ENCODE measurements around the gene RNF144B. TPM values are rescaled to one million over a fixed set of nuclear protein-coding genes. Genes with fewer than 3 reads are reported as not detected.

The RNF144B gene
- total RNA-seq, 1 donor from 2014 or later: 14.7 TPM

DNA sequence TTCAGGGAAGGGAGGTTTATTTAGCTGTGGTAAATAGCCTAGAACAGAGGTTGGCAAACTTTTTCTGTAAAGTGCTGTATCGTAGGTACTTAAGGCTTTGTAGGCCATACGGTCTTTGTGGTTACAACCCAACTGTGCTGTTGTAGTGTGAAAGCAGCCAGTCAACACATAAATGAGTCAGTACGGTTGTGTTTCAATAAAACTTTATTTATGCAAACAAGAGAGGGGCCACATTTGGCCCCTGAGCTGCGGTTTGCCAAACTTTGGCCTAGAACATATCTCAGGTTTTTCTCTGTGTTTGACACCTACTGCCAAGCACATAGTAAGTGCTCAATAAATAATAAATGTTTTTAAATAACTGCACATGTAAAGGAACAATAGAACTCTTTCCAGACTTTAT is 102.2 kb downstream of the RNF144B start:
- H3K27ac Mint-ChIP-seq (ENCODE audit: unreplicated experiment): no peak overlapping the region

DNA sequence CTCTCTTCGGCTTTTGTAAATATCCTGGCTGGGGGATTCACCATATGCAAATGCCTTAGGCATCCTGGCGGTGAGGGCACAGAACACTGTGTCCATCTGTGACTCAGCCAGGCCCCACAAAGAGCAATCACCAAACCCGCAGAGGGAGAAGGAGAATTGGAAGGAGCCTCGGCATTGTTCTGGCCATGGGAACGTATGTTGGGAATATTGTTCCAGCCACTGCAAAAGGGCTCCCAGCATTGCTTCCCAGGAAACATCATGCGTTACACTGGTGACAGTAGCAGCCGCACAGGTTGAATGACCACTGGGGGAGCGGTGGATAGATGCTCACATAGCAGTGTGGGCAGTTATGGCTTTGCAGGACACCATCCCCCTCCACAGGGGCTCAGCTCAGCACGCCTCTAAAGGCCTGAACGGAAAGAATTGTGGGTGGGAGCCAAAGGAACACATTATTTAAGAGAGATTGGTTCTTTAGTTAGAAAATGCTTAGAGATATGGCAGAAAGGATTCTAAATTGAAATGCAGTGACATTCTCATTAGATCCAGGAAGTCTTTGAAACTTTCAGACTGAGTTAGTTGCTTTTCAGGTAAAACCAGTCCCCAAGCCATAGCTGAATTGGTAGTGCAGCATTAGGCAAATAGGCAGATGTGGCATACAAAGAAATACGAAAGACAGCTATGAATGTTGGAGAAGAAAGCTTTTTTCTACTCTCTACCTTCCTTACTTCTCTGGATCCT is 104.3 kb downstream of the RNF144B start:
- TF ChIP-seq, protein P1, sequence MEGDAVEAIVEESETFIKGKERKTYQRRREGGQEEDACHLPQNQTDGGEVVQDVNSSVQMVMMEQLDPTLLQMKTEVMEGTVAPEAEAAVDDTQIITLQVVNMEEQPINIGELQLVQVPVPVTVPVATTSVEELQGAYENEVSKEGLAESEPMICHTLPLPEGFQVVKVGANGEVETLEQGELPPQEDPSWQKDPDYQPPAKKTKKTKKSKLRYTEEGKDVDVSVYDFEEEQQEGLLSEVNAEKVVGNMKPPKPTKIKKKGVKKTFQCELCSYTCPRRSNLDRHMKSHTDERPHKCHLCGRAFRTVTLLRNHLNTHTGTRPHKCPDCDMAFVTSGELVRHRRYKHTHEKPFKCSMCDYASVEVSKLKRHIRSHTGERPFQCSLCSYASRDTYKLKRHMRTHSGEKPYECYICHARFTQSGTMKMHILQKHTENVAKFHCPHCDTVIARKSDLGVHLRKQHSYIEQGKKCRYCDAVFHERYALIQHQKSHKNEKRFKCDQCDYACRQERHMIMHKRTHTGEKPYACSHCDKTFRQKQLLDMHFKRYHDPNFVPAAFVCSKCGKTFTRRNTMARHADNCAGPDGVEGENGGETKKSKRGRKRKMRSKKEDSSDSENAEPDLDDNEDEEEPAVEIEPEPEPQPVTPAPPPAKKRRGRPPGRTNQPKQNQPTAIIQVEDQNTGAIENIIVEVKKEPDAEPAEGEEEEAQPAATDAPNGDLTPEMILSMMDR (IDR thresholded peaks at IDR 0.05): no peak
- H3K27ac Mint-ChIP-seq (ENCODE audit: unreplicated experiment): no peak overlapping the region
- H3K27me3 Mint-ChIP-seq (ENCODE audit: unreplicated experiment): no peaks in the 10 kb centered on the region
- peaks cover 7% of the 10 kb centered on the region for H3K4me1 Mint-ChIP-seq (ENCODE audit: unreplicated experiment)
- H3K4me3 Mint-ChIP-seq (ENCODE audit: unreplicated experiment): no peak overlapping the region
- DNase-seq (ENCODE audit: extremely low spot score, unreplicated experiment): no peak
- H3K9me3 Mint-ChIP-seq (ENCODE audit: unreplicated experiment): no peaks in the 10 kb centered on the region
- H3K36me3 Mint-ChIP-seq (ENCODE audit: unreplicated experiment): no peaks in the 10 kb centered on the region

More for the DNA sequence above, 102.2 kb downstream of the RNF144B start:
- no peak for DNase-seq (ENCODE audit: extremely low spot score, unreplicated experiment)
- H3K9me3 Mint-ChIP-seq (ENCODE audit: unreplicated experiment): no peaks in the 10 kb centered on the region
- peaks cover 7% of the 10 kb centered on the region for H3K4me1 Mint-ChIP-seq (ENCODE audit: unreplicated experiment)
- no peaks in the 10 kb centered on the region for H3K36me3 Mint-ChIP-seq (ENCODE audit: unreplicated experiment)
- H3K4me3 Mint-ChIP-seq (ENCODE audit: unreplicated experiment): no peak overlapping the region
- TF ChIP-seq, protein P1 (IDR thresholded peaks at IDR 0.05): no peak
- H3K27me3 Mint-ChIP-seq (ENCODE audit: unreplicated experiment): peaks cover 3% of the 10 kb centered on the region

GRCh38 chr6:18492972-18493371 is 105.8 kb downstream of the RNF144B start:
- Mint-ChIP-seq H3K9me3 (ENCODE audit: unreplicated experiment) (no peaks in the 10 kb centered on the region), H3K36me3 (ENCODE audit: unreplicated experiment) (no peaks in the 10 kb centered on the region), H3K4me3 (ENCODE audit: unreplicated experiment) (no peak overlapping the region), H3K27me3 (ENCODE audit: unreplicated experiment) (no peaks in the 10 kb centered on the region), H3K27ac (ENCODE audit: unreplicated experiment) (no peak overlapping the region), H3K4me1 (ENCODE audit: unreplicated experiment) (peaks cover 7% of the 10 kb centered on the region)
- TF ChIP-seq, protein P1 (IDR thresholded peaks at IDR 0.05): no peak
- DNase-seq (ENCODE audit: extremely low spot score, unreplicated experiment): no peak

- Mint-ChIP-seq H3K27me3 (ENCODE audit: unreplicated experiment) (no peaks in the 10 kb centered on the region), H3K4me3 (ENCODE audit: unreplicated experiment) (no peak overlapping the region), H3K36me3 (ENCODE audit: unreplicated experiment) (no peaks in the 10 kb centered on the region), H3K4me1 (ENCODE audit: unreplicated experiment) (peaks cover 7% of the 10 kb centered on the region), H3K9me3 (ENCODE audit: unreplicated experiment) (no peaks in the 10 kb centered on the region), H3K27ac (ENCODE audit: unreplicated experiment) (no peak overlapping the region)
- DNase-seq (ENCODE audit: extremely low spot score, unreplicated experiment): no peak
- TF ChIP-seq, protein P1 (IDR thresholded peaks at IDR 0.05): no peak
Measured at GRCh38 chr6:18493382-18493891, 106.3 kb downstream of the RNF144B start.

DNA sequence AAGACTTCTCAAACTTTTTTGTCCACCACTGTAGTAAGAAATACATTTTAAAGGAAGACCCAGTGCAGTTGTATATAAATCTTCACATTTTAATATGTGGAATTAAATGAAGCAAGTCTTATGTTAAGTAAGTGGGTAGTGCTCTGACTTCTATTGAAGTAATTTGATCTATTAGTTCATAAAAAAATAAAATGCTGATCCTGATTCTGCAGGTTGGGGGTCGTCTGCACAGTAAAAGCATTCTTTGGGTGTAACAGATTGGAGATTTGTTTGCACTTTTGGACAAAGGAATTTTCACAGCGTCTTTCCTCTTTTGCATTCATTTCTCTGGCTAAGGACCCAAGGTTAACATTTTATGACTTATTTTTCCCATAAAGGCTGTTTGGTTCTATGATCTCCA is 106.8 kb downstream of the RNF144B start:
- H3K9me3 Mint-ChIP-seq (ENCODE audit: unreplicated experiment): no peaks in the 10 kb centered on the region
- no peak overlapping the region for H3K27ac Mint-ChIP-seq (ENCODE audit: unreplicated experiment)
- no peaks in the 10 kb centered on the region for H3K36me3 Mint-ChIP-seq (ENCODE audit: unreplicated experiment)
- H3K4me1 Mint-ChIP-seq (ENCODE audit: unreplicated experiment): peaks cover 7% of the 10 kb centered on the region
- TF ChIP-seq, protein P1 (IDR thresholded peaks at IDR 0.05): no peak
- no peak for DNase-seq (ENCODE audit: extremely low spot score, unreplicated experiment)
- H3K27me3 Mint-ChIP-seq (ENCODE audit: unreplicated experiment): no peaks in the 10 kb centered on the region
- no peak overlapping the region for H3K4me3 Mint-ChIP-seq (ENCODE audit: unreplicated experiment)
